Naive thymus-derived CD8-positive, alpha-beta T cell (primary cell): Measurements from ENCODE around the gene MDH2. TPM values are rescaled to one million over a fixed set of nuclear protein-coding genes. Genes with fewer than 3 reads are reported as not detected.
"Not testable (repeated sequence)": the region's sequence is repeated elsewhere in the genome, so short reads cannot be mapped to it uniquely, and the experiment has no call there.

Experiments
- ATAC-seq, 2 donors: fragments of 150-1000 bp; cut with Tn5 transposase in 1 of 2; sonication (Bioruptor Pico), chemical (Tn5 transposase) in 1 of 2; 1 replicate in 1 of 2; 2 replicates in 1 of 2; pipeline ENCODE4 v1.10.0; 2021; ENCODE audit warnings: mild to moderate bottlenecking in 2 of 2, moderate library complexity in 2 of 2
- POLR2A ChIA-PET: fragments of 350-600 bp; sonication (Branson Sonifier 250); formaldehyde crosslinking; loops from one replicate; lab custom pipeline; 2021; ENCODE audit warnings: antibody characterized with exemption; lab: Charles Lee
- DNase-seq, 10 donors: peaks; one replicate each; pipeline versions ENCODE4 v3.0.0 to v3.0.0-alpha.2; 2020 to 2022
- H3K27ac Mint-ChIP-seq, 10 donors: one replicate each; pipeline ENCODE4 v1.8.0; 2020 to 2022; ENCODE audit warnings: mild to moderate bottlenecking in 10 of 10, mixed read lengths in 10 of 10, moderate library complexity in 4 of 10, inconsistent platforms in 1 of 10
- H3K27me3 Mint-ChIP-seq, 5 donors: one replicate each; pipeline ENCODE4 v1.8.0; 2021 to 2022; ENCODE audit warnings: mixed read lengths in 5 of 5
- H3K36me3 Mint-ChIP-seq, 3 donors: one replicate each; pipeline ENCODE4 v1.8.0; 2020 to 2022; ENCODE audit warnings: mixed read lengths in 3 of 3, mild to moderate bottlenecking in 2 of 3, inconsistent platforms in 1 of 3
- H3K4me1 Mint-ChIP-seq, 4 donors: one replicate each; pipeline ENCODE4 v1.8.0; 2021 to 2022; ENCODE audit warnings: mixed read lengths in 4 of 4
- H3K4me3 Mint-ChIP-seq, 10 donors: one replicate each; pipeline ENCODE4 v1.8.0; 2020 to 2022; ENCODE audit warnings: mild to moderate bottlenecking in 10 of 10, mixed read lengths in 10 of 10, moderate library complexity in 6 of 10, inconsistent platforms in 1 of 10
- H3K9me3 Mint-ChIP-seq, 9 donors: one replicate each; pipeline ENCODE4 v1.8.0; 2020 to 2022; ENCODE audit warnings: mixed read lengths in 9 of 9, mild to moderate bottlenecking in 3 of 9, inconsistent platforms in 1 of 9, moderate library complexity in 1 of 9
- polyA plus RNA-seq, 3 donors: library from polyadenylated mRNA; unstranded; fragments of 300-500 nt; fragmentation: Illumina TruSeq; gene quantifications; one replicate each; pipeline ENCODE4 v1.2.3, GENCODE V29; 2021
- total RNA-seq, 8 experiments: library from RNA in 2 of 8; stranded (reverse) in 2 of 8; gene quantifications; one replicate each; pipeline ENCODE4 v1.2.3 and lab custom pipeline; 2021 to 2026

The MDH2 gene
- total and polyA plus RNA-seq, 5 experiments from 2014 or later, result 74.8 to 153 (median 131) TPM

- ATAC-seq, POLR2A ChIA-PET, H3K4me3 Mint-ChIP-seq, H3K9me3 Mint-ChIP-seq, H3K36me3 Mint-ChIP-seq, DNase-seq, H3K4me1 Mint-ChIP-seq, H3K27me3 Mint-ChIP-seq: not testable (repeated sequence)
- peak overlapping the region in 1 of 10 donors; percentile 22 for H3K27ac Mint-ChIP-seq
Observed at GRCh38 chr7:76106130-76106529, 58.2 kb downstream of the MDH2 start.

- no peaks in the 10 kb centered on the region for H3K36me3 Mint-ChIP-seq
- no peaks in the 10 kb centered on the region for H3K4me1 Mint-ChIP-seq
- ATAC-seq, result no peak
- no peaks in the 10 kb centered on the region for H3K9me3 Mint-ChIP-seq
- POLR2A ChIA-PET, result no interaction called here
- no peak for DNase-seq
- no peaks in the 10 kb centered on the region for H3K27me3 Mint-ChIP-seq
- no peak overlapping the region for H3K27ac Mint-ChIP-seq
- H3K4me3 Mint-ChIP-seq, result no peak overlapping the region
Observed at GRCh38 chr7:76106893-76107292, 59.0 kb downstream of the MDH2 start.

GRCh38 chr7:76108540-76109233 lies 60.8 kb downstream of the MDH2 start:
- Mint-ChIP-seq H3K9me3 (no peaks in the 10 kb centered on the region), H3K27ac (peak overlapping the region in 1 of 10 donors; percentile 65), H3K4me3 (no peak overlapping the region), H3K4me1 (no peaks in the 10 kb centered on the region), H3K36me3 (no peaks in the 10 kb centered on the region), H3K27me3 (no peaks in the 10 kb centered on the region)
- DNase-seq (no peak), ATAC-seq (no peak)
- POLR2A ChIA-PET, result no interaction called here

- POLR2A ChIA-PET, H3K4me3 Mint-ChIP-seq: not testable (repeated sequence)
- peak overlapping the region in 2 of 10 donors; percentile 29 to 60 for H3K27ac Mint-ChIP-seq
Observed at GRCh38 chr7:76113042-76113630, 65.2 kb downstream of the MDH2 start.

GRCh38 chr7:76114742-76115141 lies 66.8 kb downstream of the MDH2 start:
- H3K9me3 Mint-ChIP-seq, H3K4me1 Mint-ChIP-seq, H3K27me3 Mint-ChIP-seq, DNase-seq, H3K4me3 Mint-ChIP-seq, ATAC-seq, POLR2A ChIA-PET, H3K36me3 Mint-ChIP-seq: not testable (repeated sequence)
- H3K27ac Mint-ChIP-seq, result peak overlapping the region in 1 of 10 donors; percentile 69

More at GRCh38 chr7:76113042-76113630, 65.2 kb downstream of the MDH2 start:
- not testable (repeated sequence) for H3K36me3 Mint-ChIP-seq, H3K27me3 Mint-ChIP-seq, ATAC-seq, DNase-seq, H3K4me1 Mint-ChIP-seq, H3K9me3 Mint-ChIP-seq

Other genes starting within 250 kb of the MDH2 start
- gene CCL24, start 234.3 kb upstream of the MDH2 start, total RNA-seq, result not detected
- not detected for gene CCL24, start 234.3 kb upstream of the MDH2 start, polyA plus RNA-seq
- 10 to 100 TPM; 47.1 to 49.8 TPM for gene RHBDD2, start 169.1 kb upstream of the MDH2 start, total RNA-seq
- 10 to 100 TPM; 73.7 to 89.0 (median 73.7) TPM for gene RHBDD2, start 169.1 kb upstream of the MDH2 start, polyA plus RNA-seq
- 10 to 100 TPM; 74.4 to 80.3 TPM for gene POR, start 133.0 kb upstream of the MDH2 start, total RNA-seq
- 10 to 100 TPM; 32.6 to 51.0 (median 45.2) TPM for gene POR, start 133.0 kb upstream of the MDH2 start, polyA plus RNA-seq
- gene TMEM120A, start 53.5 kb upstream of the MDH2 start, total RNA-seq, result 10 to 100 TPM; 21.5 to 31.4 TPM
- 10 to 100 TPM; 12.2 to 15.6 (median 14.8) TPM for gene TMEM120A, start 53.5 kb upstream of the MDH2 start, polyA plus RNA-seq
- gene STYXL1, start 106 bp upstream of the MDH2 start, total RNA-seq, result 10 to 100 TPM; 21.8 to 25.1 TPM
- gene STYXL1, start 106 bp upstream of the MDH2 start, polyA plus RNA-seq, result 10 to 100 TPM; 52.7 to 61.9 (median 55.7) TPM
- not detected for gene SRRM3, start 153.8 kb downstream of the MDH2 start, total RNA-seq
- not detected for gene SRRM3, start 153.8 kb downstream of the MDH2 start, polyA plus RNA-seq